A549 (cell line): Measurements from ENCODE around the gene SBF1. TPM values are rescaled to one million over a fixed set of nuclear protein-coding genes. Genes with fewer than 3 reads are reported as not detected.

ENCODE experiments used
- ATAC-seq, 2 experiments: fragments of 200-7000 bp in 1 of 2; fragments of >200 bp in 1 of 2; cut with Nextera tagmentation in 1 of 2; cut with Tn5 transposase in 1 of 2; 3 replicates each; pipeline versions ENCODE4 v1.8.0 to v1.9.1; 2018 to 2020; ENCODE audit warnings: mild to moderate bottlenecking in 1 of 2, moderate library complexity in 1 of 2
- CTCF ChIA-PET: fragments of 300-600 bp; sonication (Branson Sonifier 250); formaldehyde crosslinking; extraction: SDS; loops from one replicate; lab custom pipeline; 2021; ENCODE audit warnings: antibody characterized with exemption, inconsistent platforms; lab: Yijun Ruan, JAX
- POLR2A ChIA-PET: fragments of 350-600 bp; formaldehyde crosslinking; extraction: SDS; loops from one replicate; lab custom pipeline; 2021; ENCODE audit warnings: antibody characterized with exemption, inconsistent platforms; lab: Yijun Ruan, JAX
- DNase-seq, 2 experiments: peaks; one replicate each; pipeline versions ENCODE4 v3.0.0 to v3.0.0-alpha.2; 2011 to 2016; ENCODE audit warnings: low read depth in 1 of 2, low spot score in 1 of 2
- FAIRE-seq: peaks from 2 replicates; lab custom pipeline; 2011; peaks lifted over from hg19 to GRCh38; lab: Jason Lieb, UNC
- H3K27ac ChIP-seq, 2 experiments: fragments of >200 bp; sonication (Bioruptor Twin); formaldehyde crosslinking; 3 replicates each; pipeline ENCODE4 v1.5.1; 2016 to 2017
- H3K4me1 ChIP-seq: fragments of >200 bp; sonication (Bioruptor Twin); formaldehyde crosslinking; 3 replicates; pipeline ENCODE4 v1.6.1; 2016
- H3K4me2 ChIP-seq: fragments of >200 bp; sonication (Bioruptor Twin); formaldehyde crosslinking; 3 replicates; pipeline ENCODE4 v1.6.1; 2016
- H3K4me3 ChIP-seq: fragments of >200 bp; sonication (Bioruptor Twin); formaldehyde crosslinking; 3 replicates; pipeline ENCODE4 v1.5.1; 2016
- H3K9me3 ChIP-seq: fragments of >200 bp; sonication (Bioruptor Twin); formaldehyde crosslinking; 3 replicates; pipeline ENCODE4 v1.6.1; 2016
- CBX8 ChIP-seq: fragments of 200-600 bp; sonication (generic); IDR thresholded peaks from 2 replicates; pipeline ENCODE4 v1.6.1; 2016
- CHD2 ChIP-seq: fragments of 150-350 bp; IDR thresholded peaks from 2 replicates; pipeline ENCODE4 v1.6.1; 2014; ENCODE audit warnings: low read length; ENCODE audit not compliant: partially characterized antibody
- E2F6 ChIP-seq: IDR thresholded peaks from 2 replicates; pipeline ENCODE4 v1.6.1; 2012; ENCODE audit warnings: low read depth, borderline replicate concordance
- EHF ChIP-seq: fragments of 250-450 bp; sonication (Bioruptor Pico); IDR thresholded peaks from 2 replicates; pipeline ENCODE4 v1.5.0; 2020; ENCODE audit warnings: mild to moderate bottlenecking
- EHMT2 ChIP-seq: fragments of 200-600 bp; sonication (generic); IDR thresholded peaks from 2 replicates; pipeline ENCODE4 v1.6.1; 2016; ENCODE audit warnings: antibody characterized with exemption, low read depth, mild to moderate bottlenecking, moderate library complexity
- FOXS1 ChIP-seq: fragments of 250-450 bp; sonication (Bioruptor Pico); IDR thresholded peaks from 2 replicates; pipeline ENCODE4 v1.5.0; 2020; ENCODE audit warnings: mild to moderate bottlenecking, moderate library complexity
- GATA3 ChIP-seq: IDR thresholded peaks from 2 replicates; pipeline ENCODE4 v1.6.1; 2012; ENCODE audit warnings: borderline replicate concordance
- HOXA7 ChIP-seq: fragments of 250-450 bp; sonication (Bioruptor Pico); IDR thresholded peaks from 2 replicates; pipeline ENCODE4 v1.5.0; 2020; ENCODE audit warnings: mild to moderate bottlenecking, moderate library complexity
- HOXB13 ChIP-seq: fragments of 250-450 bp; sonication (Bioruptor Pico); IDR thresholded peaks from 2 replicates; pipeline ENCODE4 v1.5.0; 2020; ENCODE audit warnings: low read depth, mild to moderate bottlenecking, moderate library complexity
- MAFK ChIP-seq: fragments of 450-650 bp; IDR thresholded peaks from 2 replicates; pipeline ENCODE4 v1.6.1; 2014; ENCODE audit not compliant: partially characterized antibody
- MYC ChIP-seq: IDR thresholded peaks from 2 replicates; pipeline ENCODE4 v1.6.1; 2012; ENCODE audit warnings: mild to moderate bottlenecking, inconsistent platforms, low read length, improper control_type of control experiment, borderline replicate concordance
- NR3C1 ChIP-seq: fragments of >200 bp; sonication (Bioruptor Twin); formaldehyde crosslinking; IDR thresholded peaks from 3 replicates; pipeline ENCODE4 v1.6.1; 2017
- PHF8 ChIP-seq: fragments of 200-600 bp; sonication (generic); IDR thresholded peaks from 2 replicates; pipeline ENCODE4 v1.6.1; 2016; ENCODE audit warnings: low read depth, mild to moderate bottlenecking, antibody characterized with exemption, moderate library complexity, borderline replicate concordance
- RCOR1 ChIP-seq: fragments of 150-350 bp; IDR thresholded peaks from 2 replicates; pipeline ENCODE4 v1.6.1; 2014; ENCODE audit warnings: antibody characterized with exemption, low read length, low read depth
- RNF2 ChIP-seq: fragments of 200-600 bp; sonication (generic); IDR thresholded peaks from 2 replicates; pipeline ENCODE4 v1.6.1; 2016; ENCODE audit warnings: low read depth, mild to moderate bottlenecking, antibody characterized with exemption, moderate library complexity, borderline replicate concordance
- SMC3 ChIP-seq: fragments of >200 bp; sonication (Bioruptor Twin); formaldehyde crosslinking; IDR thresholded peaks from 3 replicates; pipeline ENCODE4 v1.6.1; 2018; ENCODE audit warnings: inconsistent platforms
- TFCP2L1 ChIP-seq: fragments of 250-450 bp; sonication (Bioruptor Pico); IDR thresholded peaks from 2 replicates; pipeline ENCODE4 v1.5.0; 2021; ENCODE audit warnings: mild to moderate bottlenecking
- TP53 ChIP-seq: fragments of 250-450 bp; sonication (Bioruptor Pico); IDR thresholded peaks from 2 replicates; pipeline ENCODE4 v1.5.0; 2021; ENCODE audit warnings: mild to moderate bottlenecking, moderate library complexity
- ZC3H11A ChIP-seq: fragments of 450-650 bp; IDR thresholded peaks from 2 replicates; pipeline ENCODE4 v1.6.1; 2014; ENCODE audit warnings: antibody characterized with exemption, mild to moderate bottlenecking
- ZSCAN20 ChIP-seq: fragments of 250-450 bp; sonication (Bioruptor Pico); IDR thresholded peaks from 2 replicates; pipeline ENCODE4 v1.8.0; 2022; ENCODE audit warnings: mild to moderate bottlenecking, moderate library complexity
- WGBS: methylation state at CpG from one replicate; pipeline ENCODE4 v1.1.6; 2017; ENCODE audit errors: missing lambda C conversion rate; 5-methylcytosine and 5-hydroxymethylcytosine counted together
- polyA plus RNA-seq, 4 experiments: library from polyadenylated mRNA; depleted of rRNA in 3 of 4; stranded (reverse); fragments of >200 nt; fragmentation: RNase III in 1 of 4; extraction: RNeasy Plus Mini Kit Qiagen cat#74134 plus additional on column Dnase treatment in 1 of 4; gene quantifications; 2 replicates in 3 of 4; 3 replicates in 1 of 4; pipeline ENCODE4 v1.2.3, GENCODE V29; 2011 to 2017
- TF ChIP-seq, protein P1 (sequence below): fragments of 450-650 bp; IDR thresholded peaks from 2 replicates; pipeline ENCODE4 v1.6.1; 2014; ENCODE audit warnings: antibody characterized with exemption

SBF1 gene
- polyA plus RNA-seq, 2 of the 4 experiments (the other 2 are of a cell fraction): 9.6 to 23.0 TPM

DNA sequence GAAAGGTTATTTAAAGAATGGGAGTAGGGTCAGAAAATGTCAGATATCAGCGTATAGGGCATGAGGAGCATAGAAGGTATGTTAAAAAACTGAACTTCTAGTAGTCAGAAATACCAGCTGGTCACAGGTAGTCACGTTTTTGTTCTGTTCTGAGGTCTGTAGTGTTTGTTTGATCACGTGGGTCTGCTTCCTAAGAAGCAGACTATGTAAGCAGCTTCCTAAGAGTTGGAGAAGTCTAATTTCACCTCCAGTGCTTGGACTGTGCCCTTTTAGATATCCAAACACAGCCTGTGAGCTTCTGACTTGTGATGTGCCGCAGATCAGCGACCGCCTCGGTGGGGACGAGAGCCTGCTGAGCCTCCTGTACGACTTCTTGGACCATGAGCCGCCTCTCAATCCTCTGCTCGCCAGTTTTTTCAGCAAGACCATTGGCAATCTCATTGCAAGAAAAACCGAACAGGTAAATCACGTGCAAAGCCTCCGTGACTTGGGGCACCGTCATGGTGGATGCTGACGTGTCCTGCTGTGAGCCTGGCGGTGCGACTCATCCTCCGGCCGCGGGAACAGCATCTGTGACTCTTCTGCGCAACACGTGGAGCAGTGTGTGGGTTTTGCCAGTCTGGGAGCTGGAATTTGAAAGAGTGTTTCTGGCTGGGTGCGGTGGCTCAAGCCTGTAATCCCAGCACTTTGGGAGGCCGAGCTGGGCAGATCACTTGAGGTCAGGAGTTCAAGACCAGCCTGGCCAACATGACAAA lies 68.2 kb downstream of the SBF1 start:
- FAIRE-seq: no peak
- Histone ChIP-seq H3K4me2 (no peak overlapping the region), H3K9me3 (no peaks in the 10 kb centered on the region), H3K4me3 (no peak overlapping the region)
- POLR2A ChIA-PET: no interaction called here
- no peak for DNase-seq
- TF ChIP-seq CHD2 (no peak), MYC (no peak), CBX8 (no peak), MAFK (no peak), ZC3H11A (no peak), RCOR1 (no peak), ZSCAN20 (CRISPR knock-in tag) (no peak), EHF (no peak), PHF8 (no peak)
- TF ChIP-seq, all 56 proteins: peak for 0
- no peak overlapping the region for H3K27ac ChIP-seq
- no peaks in the 10 kb centered on the region for H3K4me1 ChIP-seq
- WGBS: 96% methylated on average over 23 of the region's 25 CpGs
- CTCF ChIA-PET: interaction anchor here (1.3 kb wide), 1 partner anchor 64 kb away, joined by 3 read pairs; no protein-coding TSS in a partner anchor
- no peak for ATAC-seq

DNA sequence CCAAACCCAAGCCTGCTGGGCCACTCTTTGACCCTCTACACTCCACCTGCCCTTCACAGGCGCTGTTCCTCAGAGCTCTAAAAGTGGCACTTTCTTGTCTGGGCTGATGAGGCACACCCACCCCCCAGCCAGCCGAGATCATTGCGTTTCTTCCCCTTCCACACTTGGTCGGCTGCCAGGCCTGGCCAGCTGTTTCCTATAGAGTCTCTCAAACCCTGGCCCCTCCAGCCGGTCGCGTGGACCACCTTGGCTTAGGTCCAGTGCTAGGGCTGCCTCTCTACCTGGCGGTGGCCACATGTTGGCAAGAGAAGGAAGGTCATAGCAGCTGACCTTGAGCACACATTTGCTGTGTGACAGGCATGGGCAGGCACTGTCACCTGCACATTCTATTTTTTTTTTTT lies 71.1 kb downstream of the SBF1 start:
- ATAC-seq (no peak), DNase-seq (no peak), FAIRE-seq (no peak)
- POLR2A ChIA-PET: interaction anchor here (0.6 kb wide), 1 partner anchor 9 kb away, joined by 8 read pairs; no protein-coding TSS in a partner anchor
- peaks cover 9% of the 10 kb centered on the region for H3K4me1 ChIP-seq
- no peaks in the 10 kb centered on the region for H3K9me3 ChIP-seq
- no peak overlapping the region for H3K27ac ChIP-seq
- TF ChIP-seq NR3C1 (no peak), RNF2 (no peak), EHF (no peak), TP53 (CRISPR knock-in tag) (no peak), CHD2 (no peak), CBX8 (no peak), E2F6 (no peak), EHMT2 (no peak), TFCP2L1 (CRISPR knock-in tag) (no peak), FOXS1 (CRISPR knock-in tag) (no peak), HOXB13 (CRISPR knock-in tag) (no peak), HOXA7 (CRISPR knock-in tag) (no peak), SMC3 (no peak), GATA3 (no peak)
- TF ChIP-seq, protein P1, sequence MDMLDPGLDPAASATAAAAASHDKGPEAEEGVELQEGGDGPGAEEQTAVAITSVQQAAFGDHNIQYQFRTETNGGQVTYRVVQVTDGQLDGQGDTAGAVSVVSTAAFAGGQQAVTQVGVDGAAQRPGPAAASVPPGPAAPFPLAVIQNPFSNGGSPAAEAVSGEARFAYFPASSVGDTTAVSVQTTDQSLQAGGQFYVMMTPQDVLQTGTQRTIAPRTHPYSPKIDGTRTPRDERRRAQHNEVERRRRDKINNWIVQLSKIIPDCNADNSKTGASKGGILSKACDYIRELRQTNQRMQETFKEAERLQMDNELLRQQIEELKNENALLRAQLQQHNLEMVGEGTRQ: no peak
- WGBS: 97% methylated on average over 8 of the region's 8 CpGs
- H3K4me3 ChIP-seq: no peak overlapping the region
- H3K4me2 ChIP-seq: no peak overlapping the region
- CTCF ChIA-PET: no interaction called here

GRCh38 chr22:50401907-50402306 lies 72.9 kb downstream of the SBF1 start:
- no peak for ATAC-seq
- no peak for TF ChIP-seq HOXA7 (CRISPR knock-in tag)
- TF ChIP-seq MAFK: peak; percentile 33
- TF ChIP-seq, all 56 proteins: peak for 1
- no peak for FAIRE-seq
- CTCF ChIA-PET: interaction anchor here (0.6 kb wide), 1 partner anchor 236 kb away, joined by 3 read pairs; no protein-coding TSS in a partner anchor
- H3K4me1 ChIP-seq: peaks cover 27% of the 10 kb centered on the region
- POLR2A ChIA-PET: no interaction called here
- H3K4me2 ChIP-seq: no peak overlapping the region
- H3K4me3 ChIP-seq: no peak overlapping the region
- no peaks in the 10 kb centered on the region for H3K9me3 ChIP-seq
- WGBS: 97% methylated on average over 4 of the region's 4 CpGs
- no peak overlapping the region for H3K27ac ChIP-seq
- DNase-seq: no peak
